ENCODE measurements around the gene FAM163A.

FAM163A gene

GRCh38 chr1:179806333-179806732 lies 63.2 kb downstream of the FAM163A start:
- H3K4me3 ChIP-seq (ENCODE audit: control insufficient read depth, low read depth, low read length): no peak overlapping the region
- DNase-seq (ENCODE audit: low read depth): no peak
- no peak for TF ChIP-seq CTCF (conservative IDR thresholded peaks at IDR 0.05; ENCODE audit: control insufficient read depth, insufficient read depth, low read depth, low read length)

- H3K4me3 ChIP-seq (ENCODE audit: control insufficient read depth, low read depth, low read length): no peak overlapping the region
- TF ChIP-seq CTCF (conservative IDR thresholded peaks at IDR 0.05; ENCODE audit: control insufficient read depth, insufficient read depth, low read depth, low read length): no peak
- no peak for DNase-seq (ENCODE audit: low read depth)
These were observed 64.2 kb downstream of the FAM163A start for GRCh38 chr1:179807291-179807690.

GRCh38 chr1:179807691-179808485 lies 64.8 kb downstream of the FAM163A start:
- TF ChIP-seq CTCF (conservative IDR thresholded peaks at IDR 0.05; ENCODE audit: control insufficient read depth, insufficient read depth, low read depth, low read length): no peak
- peak; percentile 30 for DNase-seq (ENCODE audit: low read depth)
- no peak overlapping the region for H3K4me3 ChIP-seq (ENCODE audit: control insufficient read depth, low read depth, low read length)

DNA sequence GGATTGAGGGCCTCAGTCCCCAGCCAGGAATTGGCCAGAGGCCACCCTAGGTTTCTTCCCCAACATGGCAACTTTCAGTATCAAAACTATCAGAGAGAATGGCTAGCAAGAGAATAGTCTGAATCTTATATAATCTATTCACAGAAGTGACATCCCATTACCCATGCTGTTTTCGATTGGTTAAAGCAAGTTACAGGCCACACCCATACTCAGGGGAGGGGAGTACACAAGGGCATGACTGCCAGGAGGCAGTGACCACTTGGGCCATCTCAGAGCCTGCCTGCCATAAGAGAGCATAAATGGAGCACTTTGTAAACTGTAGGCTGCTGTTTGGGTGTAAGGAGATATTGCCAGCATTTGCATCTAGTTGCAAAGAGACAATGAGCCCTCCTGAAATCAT lies 65.4 kb downstream of the FAM163A start:
- no peak for TF ChIP-seq CTCF (conservative IDR thresholded peaks at IDR 0.05; ENCODE audit: control insufficient read depth, insufficient read depth, low read depth, low read length)
- DNase-seq (ENCODE audit: low read depth): no peak
- no peak overlapping the region for H3K4me3 ChIP-seq (ENCODE audit: control insufficient read depth, low read depth, low read length)

GRCh38 chr1:179809506-179810366 lies 66.6 kb downstream of the FAM163A start:
- DNase-seq (ENCODE audit: low read depth): peak; percentile 75
- H3K4me3 ChIP-seq (ENCODE audit: control insufficient read depth, low read depth, low read length): no peak overlapping the region
- peak; percentile 92 for TF ChIP-seq CTCF (conservative IDR thresholded peaks at IDR 0.05; ENCODE audit: control insufficient read depth, insufficient read depth, low read depth, low read length)

DNA sequence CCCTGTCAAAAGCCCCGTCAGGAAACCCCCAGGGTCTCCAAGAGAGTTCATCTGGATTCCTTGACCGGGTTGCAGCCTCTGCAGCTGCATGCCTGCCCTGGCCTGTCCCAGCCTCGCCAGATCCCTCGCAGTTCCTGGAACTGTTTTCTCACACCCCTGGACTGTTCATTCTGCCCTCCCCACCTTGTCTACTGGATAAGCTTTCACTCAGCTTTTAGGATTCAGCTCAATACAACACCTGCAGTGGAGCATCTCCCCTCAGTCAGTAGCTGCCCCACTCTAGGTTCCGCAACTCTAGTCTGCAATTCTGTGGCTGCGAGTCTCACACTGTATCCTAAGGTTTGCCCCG lies 67.2 kb downstream of the FAM163A start:
- TF ChIP-seq CTCF (conservative IDR thresholded peaks at IDR 0.05; ENCODE audit: control insufficient read depth, insufficient read depth, low read depth, low read length): no peak
- no peak overlapping the region for H3K4me3 ChIP-seq (ENCODE audit: control insufficient read depth, low read depth, low read length)
- no peak for DNase-seq (ENCODE audit: low read depth)
